ENCODE measurements around the gene SRGAP1.
"Not testable (repeated sequence)": the region's sequence is repeated elsewhere in the genome, so short reads cannot be mapped to it uniquely, and the experiment has no call there.

Gene SRGAP1

DNA sequence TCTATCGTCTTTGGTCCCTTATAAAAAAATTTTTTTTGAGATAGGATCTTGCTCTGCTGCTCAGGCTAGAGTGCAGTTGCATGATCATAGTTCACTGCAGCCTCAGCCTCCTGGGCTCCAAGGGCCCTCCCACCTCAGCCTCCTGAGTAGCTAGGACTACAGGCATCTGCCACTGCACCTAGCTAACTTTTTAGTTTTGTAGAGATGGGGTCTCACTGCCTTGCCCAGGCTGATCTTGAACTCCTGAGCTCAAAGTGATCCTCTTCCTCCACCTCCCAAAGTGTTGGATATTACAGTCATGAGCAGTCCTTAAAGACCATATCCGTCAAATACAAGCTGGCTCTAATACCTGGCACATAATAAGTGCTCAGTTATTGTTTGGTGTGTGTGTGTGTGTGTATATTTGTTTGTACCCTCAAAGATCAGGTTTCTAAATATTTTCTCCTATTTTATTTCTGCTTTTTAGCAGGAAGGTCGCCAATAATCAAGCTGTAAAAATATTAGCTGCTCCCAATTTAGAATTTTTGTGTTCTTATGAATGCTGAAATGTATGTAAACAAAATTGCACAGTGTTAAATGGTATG lies 30.5 kb downstream of the SRGAP1 start:
- no peak for DNase-seq

DNA sequence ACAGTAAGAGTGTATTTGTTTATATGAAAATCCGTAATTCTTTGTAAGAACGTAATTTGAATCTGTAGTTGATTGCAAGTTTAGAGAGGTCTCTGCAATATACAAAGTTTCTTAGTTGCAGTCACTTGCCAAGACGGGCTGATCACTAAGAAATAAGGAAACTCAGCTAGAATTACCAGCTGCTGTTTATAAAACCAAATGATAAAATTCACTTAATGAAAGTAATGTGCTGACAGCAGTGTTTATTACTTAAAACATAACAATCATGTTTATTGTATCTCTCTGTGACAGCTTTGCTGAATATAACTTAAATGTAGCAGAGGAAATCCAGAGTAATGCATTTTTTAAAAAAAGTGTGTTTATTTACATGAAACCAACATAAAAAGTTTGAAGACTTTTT lies 31.2 kb downstream of the SRGAP1 start:
- DNase-seq, result no peak

DNA sequence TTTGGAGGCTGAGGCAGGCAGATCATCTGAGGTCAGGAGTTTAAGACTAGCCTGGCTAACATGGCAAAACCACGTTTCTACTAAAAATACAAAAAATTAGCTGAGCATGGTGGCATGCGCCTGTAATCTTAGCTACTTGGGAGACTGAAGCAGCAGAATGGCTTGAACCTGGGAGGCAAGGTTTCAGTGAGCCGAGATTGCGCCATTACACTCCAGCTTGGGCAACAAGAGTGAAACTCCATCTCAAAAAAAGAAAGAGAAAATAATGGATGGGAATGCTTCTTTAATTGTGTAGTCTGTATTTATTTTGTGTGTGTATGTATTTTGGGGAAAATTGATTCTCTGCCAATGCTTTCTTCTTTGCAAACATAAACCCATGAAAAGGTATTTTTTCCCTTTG lies 32.5 kb downstream of the SRGAP1 start:
- DNase-seq, result no peak

DNA sequence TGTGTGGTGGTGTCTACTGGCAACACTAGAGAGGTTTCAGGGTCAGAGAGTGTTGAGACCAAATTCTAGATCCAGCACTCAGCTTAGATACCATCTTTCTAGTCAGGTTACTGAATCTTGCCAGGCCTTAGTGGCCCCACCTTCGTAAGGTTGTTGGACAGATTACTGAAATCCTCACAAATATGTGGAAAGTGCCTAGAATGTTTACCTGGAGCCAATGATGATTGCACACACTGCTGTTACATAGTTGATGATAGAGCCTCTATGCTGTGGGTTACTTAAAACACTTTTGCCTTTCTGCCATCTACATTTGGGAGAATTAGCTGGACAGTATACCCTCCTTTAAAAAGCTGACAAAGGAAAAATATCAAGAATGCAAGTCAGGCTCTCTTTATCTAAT lies 33.2 kb downstream of the SRGAP1 start:
- no peak for DNase-seq

DNA sequence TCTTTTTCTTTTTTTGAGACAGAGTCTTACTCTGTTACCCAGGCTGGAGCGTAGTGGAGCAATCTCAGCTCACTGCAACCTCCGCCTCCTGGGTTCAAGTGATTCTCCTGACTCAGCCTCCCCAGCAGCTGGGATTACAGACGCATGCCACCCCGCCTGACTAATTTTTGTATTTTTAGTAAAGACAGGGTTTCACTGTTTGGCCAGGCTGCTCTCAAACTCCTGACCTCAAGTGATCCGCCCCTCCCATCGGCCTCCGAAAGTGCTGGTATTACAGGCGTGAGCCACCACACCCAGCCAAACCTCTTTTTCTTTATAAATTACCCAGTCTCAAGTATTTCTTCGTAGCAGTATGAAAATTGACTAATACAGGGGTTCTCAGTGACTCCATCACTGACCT lies 35.7 kb downstream of the SRGAP1 start:
- not testable (repeated sequence) for DNase-seq

DNA sequence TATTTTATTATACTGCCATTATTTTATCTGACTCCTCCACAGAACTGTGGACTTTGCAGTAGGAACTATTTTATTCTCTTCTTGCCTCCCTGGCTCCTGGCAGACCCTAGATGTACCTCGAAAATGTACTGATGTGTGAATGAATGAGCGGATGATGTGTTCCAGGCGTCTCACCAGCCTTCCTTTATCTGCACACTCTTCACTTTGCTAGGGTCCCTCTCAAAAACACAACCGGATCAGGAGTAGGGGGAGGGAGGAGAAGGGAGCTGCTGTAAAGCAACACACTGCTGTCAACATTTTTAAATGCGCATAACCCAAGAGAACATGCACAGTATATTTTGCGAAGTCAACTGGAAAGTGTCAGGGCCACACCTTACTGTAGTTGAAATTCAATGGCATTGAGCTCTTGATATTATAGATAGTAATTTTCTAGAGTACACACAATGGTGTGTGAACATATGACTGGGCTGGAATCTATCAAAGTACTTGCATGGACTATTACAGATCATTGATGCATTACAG lies 36.3 kb downstream of the SRGAP1 start:
- no peak for DNase-seq

DNA sequence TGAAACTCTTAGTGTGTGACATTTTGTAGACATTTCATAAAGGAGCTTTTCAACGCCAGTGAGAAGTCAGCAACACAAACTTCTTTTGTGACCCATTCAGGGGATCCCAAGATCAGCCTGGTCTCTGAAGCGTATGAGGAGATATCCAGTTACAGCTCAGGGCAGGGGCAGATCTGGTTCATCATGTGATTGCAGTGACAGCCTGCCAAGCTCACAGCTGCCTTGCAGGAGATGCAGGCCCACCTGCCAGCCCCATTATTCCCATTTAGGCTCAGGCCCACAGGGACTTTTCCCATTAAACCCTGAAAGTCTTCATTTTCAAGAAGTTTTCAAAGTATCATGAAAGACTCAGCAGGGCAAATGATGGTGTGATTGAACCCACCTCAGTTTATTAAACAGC lies 38.3 kb downstream of the SRGAP1 start:
- DNase-seq, result no peak

DNA sequence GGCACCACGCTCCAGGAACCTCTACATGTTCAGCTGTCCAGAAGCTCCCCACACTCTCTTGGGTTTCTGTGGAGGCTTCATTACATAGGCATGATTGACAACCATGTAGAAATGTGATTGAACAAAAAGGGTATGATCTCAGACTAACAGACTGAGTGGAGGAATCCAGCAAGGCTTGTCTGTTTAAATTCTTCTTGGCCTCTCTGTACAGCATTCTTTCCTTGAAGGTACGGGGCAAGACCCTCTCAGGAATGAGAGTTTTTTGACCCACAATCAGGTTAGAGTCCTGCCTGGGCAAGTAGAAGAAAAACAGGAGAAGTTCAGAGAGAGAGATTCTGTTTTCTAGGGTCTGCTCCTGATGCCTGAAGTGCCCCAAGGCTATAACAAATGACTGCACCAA lies 40.9 kb downstream of the SRGAP1 start:
- no peak for DNase-seq

DNA sequence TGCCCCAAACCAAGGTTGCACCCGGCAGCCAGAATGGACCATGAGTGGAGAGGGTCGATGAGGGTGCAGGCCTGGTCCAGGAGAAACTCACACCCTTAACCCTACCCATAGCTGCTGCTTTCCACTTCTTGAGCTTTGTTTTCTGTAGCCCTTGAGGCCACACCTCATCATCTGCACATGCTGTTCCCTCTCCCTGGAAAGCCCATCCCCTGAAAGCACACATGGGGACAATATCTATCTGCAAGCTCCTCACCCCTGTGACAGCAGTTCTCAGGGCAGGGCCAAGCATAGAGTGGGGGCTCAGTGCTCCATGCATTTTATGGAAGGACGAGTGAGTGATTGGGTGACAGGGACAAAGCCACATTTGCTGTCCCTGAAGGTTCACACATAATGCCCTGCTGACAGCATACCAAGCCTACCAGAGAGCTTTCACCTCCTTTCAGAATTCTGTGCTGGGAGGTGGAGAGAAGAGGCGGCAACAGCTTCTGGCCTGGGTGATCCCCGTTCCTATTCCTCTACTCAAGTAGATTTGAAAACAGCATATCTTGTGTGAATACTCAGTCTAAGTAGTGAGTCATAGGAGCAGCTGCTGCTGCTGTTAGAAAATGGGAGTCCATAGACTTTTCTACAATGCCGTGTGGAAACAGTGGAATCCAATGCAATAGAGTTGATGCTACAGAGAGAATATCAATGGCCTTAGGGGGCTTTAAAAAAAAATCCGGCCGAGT lies 44.6 kb downstream of the SRGAP1 start:
- DNase-seq, result no peak

DNA sequence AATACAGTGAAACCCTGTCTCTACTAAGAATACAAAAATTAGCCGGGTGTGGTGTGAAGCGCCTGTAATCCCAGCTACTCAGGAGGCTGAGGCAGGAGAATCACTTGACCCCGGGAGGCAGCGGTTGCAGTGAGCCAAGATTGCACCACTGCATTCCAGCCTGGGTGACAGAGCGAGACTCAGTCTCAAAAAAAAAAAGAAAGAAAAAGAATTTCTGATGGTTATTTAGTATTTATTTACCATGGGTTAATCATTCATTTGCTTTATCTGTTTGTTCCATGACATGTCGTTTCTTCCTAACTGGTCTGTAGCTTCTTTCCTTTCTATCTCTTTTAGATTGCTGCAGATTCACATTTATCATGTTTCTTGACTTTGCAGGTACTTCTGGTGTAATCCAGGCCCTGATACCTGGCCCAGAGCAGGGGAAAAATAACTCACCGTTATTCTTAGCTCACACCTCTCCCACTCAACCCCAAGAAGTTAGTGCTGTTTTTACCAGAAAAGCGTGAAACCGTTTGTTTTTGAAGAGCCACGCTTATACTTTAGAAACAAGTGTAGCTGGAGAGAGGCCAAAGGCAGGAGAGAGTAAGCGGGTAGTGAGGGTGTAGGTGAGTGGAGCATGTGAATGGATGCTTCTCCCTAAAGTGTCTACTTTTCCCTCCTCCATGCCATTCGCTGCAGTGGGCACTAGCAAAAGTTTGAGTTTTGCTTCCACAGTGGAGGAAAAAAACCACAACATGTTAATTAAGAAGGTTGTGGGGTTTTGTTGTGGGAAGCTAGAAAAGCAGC lies 45.4 kb downstream of the SRGAP1 start:
- no peak for DNase-seq

DNA sequence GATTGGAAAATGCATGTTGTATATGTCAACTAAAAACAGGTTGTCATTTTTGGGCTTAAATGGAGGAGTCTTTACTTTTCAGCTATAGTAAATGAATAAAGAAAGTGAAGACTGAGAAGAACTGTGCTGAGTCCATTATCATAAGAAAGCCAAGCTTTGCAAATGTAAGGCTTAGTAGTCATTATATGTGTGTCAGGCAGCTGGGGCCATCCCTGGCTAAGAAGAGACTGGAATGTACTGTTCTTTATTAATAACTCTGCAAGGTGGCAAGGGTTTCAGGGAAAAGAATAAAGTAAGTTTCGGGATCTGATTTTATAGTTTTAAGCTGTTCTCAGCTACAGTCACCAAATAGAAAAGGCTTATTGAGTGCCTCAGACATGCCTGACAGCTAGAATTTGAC lies 48.7 kb downstream of the SRGAP1 start:
- no peak for DNase-seq

DNA sequence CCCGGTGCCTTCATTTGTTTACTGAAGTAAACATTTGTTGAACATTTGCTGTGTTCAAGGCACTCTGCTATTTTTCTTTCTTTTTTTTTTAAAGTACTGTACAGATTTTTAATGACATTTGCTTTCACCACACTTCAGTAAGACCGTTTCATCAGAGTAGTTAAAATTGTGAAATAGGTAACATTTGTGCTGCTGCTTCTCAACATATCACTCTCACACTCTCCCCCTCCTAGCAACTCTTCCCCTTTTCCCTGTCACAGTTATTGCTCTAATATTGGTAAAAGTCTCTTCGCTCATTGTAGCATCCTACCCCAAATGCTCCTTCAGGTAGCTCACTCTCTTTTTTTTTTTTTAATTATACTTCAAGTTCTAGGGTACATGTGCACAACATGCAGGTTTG lies 49.6 kb downstream of the SRGAP1 start:
- DNase-seq, result no peak

DNA sequence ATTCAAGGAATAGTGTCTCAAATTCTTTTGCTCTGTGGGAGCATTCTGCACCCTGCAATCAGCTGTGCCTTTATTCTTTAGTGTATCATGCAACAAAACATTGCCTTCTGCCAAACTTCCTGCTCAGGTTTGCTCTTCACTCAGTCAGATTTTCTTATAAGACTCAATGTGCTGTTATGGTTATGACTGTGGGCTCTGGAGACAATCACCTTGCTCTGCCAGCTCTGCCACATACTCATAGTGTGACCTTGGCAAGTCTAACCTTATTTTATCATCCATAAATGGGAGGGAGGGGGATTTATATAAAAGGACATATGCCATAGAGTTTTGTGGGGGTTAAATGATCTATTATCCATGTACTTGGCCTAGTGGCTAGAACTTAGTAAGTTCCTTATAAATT lies 51.3 kb downstream of the SRGAP1 start:
- DNase-seq, result no peak

DNA sequence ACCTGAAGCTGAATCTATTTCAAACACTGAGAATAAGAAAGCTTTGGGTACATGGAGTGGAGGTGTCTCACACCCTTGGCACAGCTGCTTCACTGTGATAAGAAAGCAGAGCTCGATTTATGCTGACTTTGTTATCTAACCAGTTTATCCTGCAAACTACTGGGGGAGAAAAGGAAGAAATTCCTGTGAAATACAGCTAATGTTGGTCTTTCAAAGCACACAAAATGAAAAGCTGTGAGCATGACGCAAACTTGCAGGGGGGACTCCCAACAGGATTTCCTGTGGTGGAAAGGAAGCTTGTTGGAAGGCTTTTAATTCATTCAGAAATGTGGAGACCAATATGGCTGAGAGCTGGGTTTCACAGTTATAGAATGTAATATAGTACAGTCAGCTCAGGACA lies 53.4 kb downstream of the SRGAP1 start:
- DNase-seq, result peak; percentile 4

DNA sequence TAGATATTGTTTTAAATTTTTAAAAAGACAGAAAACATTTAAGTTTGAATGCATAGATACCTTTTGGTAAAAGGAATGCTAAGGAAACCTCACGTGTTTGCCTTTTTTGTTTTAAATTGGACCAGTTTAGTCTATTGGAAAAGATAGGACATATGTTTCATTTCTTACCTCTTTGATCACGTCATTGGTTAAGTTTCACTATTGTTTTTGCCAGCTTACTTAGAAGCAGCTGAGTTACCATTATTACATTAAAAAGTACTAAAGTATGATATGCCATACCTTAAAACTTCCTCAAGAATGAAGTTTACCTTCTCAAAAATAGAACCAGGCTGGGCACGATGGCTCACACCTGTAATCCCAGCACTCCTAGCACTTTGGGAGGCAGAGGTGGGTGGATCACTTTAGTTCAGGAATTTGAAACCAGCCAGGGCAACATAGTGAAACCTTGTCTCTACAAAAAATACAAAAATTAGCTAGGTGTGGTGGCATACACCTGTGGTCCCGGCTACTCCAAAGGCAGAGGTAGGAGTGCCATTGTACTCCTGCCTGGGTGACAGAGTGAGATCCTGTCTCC lies 54.4 kb downstream of the SRGAP1 start:
- no peak for DNase-seq

DNA sequence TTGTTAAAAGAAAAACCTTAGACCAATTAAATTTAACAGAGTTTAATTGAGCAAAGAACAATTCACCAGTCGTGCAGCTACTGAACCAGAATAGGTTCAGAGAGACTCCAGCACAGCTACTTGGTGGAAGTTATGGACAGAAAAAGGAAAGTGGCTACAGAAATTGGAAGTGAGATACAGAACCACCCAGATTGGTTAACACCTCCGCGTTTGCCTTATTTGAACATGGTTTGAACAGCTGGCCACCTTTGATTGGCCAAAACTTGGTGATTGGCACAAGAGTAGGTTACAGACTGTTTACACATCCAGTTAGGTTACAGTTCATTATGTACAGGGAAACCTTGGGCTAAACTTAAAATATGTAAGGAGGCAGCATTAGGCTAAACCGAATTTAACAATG lies 54.9 kb downstream of the SRGAP1 start:
- DNase-seq, result no peak

DNA sequence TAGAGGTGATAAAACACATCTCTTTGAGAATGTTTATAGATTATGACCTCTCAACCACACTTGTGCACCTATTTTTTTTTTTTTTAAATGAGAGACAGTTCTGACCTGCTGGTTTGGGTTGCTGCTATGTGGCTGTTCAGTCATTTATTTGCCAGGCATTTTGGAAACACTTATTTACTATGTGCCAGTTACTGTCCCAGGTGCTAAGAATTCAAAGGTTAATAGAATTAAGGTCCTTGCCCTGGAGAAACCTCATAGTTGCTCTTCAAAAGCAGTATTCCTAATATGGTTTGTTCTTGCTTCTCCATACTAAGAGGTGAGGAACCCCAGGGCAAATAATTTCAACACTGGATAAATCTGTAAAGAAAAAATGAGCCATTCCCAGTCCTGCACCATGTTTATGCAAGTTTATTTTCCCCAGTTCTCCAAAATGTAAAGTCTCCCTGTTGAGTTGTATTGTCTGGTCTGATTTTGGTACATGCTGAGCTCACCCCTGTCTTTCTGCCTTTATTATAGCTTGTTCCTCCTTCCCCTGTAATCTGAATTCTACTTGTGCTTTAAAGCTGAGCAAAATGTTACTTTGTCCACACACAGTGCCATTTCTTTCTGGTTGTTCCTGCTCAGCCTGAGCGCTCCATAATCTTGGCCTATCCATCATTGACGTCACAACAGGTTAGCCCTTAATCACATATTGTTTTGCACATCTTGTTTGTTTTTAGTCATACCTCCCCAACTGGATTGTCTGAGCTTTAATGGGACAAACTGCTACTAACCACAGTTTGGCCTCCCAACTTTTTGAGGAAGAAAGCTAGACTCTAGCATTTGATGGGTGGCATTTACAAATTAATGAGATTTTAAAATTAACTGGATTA lies 56.7 kb downstream of the SRGAP1 start:
- no peak for DNase-seq

DNA sequence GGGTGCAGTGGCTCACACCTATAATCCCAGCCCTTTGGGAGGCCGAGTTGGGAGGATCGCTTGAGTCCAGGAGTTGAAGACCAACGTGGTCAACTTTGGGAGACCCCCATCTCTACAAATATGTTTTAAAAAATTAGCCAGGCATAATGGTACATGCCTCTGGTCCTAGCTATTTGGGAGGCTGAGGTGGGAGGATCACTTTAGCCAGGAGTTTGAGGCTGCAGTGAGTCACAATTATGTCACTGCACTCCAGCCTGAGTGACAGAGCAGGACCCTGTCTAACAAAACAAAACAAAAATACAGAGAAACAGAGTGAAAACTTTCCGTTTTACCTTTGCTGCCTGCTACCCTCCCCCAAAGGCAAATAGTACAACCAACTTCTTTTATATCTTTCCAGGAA lies 60.2 kb downstream of the SRGAP1 start:
- no peak for DNase-seq

DNA sequence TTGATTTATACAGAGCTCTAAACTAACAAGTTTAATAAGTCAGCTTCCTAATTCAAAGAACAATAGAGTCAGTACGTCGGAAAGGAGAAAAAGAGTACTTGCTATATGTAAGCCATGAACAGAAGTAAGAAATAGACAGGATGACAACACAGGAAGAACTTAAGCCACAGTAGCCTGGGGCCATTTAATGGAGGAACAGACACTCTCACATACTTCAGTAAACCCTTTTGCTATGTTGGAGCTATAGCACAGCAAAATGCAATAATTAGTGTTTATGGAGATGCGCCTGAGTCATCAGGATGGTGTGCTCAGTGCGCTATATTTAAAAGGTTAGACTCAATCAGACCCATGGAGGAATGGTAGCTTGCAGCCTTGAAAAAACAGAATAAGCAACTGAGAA lies 61.0 kb downstream of the SRGAP1 start:
- no peak for DNase-seq

DNA sequence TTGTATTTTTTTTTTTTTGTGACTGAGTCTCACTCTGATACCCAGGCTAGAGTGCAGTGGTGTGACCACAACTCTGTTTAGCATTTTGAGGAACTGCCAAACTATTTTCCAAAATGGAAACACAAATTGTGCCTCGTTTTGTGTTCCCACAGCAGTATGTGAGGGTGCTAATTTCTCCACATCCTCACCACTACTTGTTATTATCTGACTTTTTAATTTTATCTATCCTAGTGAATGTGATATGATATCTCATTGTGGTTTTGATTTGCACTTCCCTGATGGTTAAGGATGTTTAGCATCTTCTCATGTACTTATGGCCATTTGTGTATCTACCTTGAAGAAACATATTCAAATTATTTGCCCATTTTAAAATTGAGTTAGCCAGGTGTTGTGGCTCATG lies 62.4 kb downstream of the SRGAP1 start:
- DNase-seq, result no peak

DNA sequence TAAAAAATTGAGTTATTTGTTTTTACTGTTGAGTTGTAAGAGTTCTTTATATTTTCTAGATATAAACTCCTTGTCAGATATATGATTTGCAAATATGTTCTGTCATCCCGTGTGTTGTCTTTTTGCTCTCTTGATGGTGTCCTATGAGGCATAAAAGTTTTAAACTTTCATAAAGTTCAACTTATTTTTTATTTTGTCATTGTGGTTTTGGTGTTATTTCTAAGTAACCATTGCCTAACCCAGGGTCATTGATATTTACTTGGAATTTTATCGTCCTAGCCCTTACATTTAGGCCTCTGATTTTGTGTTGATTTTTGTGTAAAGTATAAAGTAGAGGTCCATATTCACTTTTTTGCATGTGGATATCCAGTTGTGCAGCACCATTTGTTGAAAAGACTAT lies 63.1 kb downstream of the SRGAP1 start:
- no peak for DNase-seq

DNA sequence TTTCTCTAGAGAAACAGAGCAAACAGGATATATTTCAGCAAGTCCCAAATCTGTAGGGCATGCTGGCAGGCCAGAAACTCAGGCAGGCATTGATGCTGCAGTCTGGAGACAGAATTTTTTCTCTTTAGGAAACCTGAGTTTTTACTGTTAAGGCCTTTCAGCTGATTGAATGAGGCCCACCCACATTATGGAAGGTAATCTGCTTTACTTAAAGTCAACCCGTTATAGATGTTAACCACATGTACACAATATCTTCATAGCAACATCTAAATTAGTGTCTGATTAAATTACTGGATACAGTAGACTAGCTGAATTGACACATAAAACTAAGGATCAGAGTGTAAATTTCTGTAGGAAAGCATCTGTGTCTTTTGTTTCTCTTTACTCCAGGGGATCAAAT lies 65.2 kb downstream of the SRGAP1 start:
- DNase-seq, result no peak

DNA sequence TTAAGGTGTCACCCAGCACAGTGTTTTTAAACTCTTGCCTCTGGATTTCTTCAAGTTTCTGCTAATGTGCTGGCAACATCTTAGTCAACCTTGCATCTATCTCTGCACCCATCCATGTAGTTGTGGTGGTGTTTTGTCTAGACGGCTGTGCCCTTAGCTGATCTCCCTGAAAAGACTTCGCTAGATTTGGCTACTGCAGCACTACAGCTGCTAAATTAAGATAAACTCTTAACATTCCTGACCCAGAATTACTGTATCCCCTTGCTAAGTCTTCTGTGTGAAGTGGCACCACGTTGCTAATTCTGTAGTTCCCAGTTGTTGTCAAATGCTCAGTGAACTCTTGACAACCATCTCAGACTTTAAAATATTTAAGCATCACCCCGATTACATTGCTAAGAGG lies 66.8 kb downstream of the SRGAP1 start:
- DNase-seq, result no peak
